DMS 273 treated with DMSO at 0.1 percent for 48 hours (cell line): ENCODE measurements around the gene ZDHHC22.
"Not testable (repeated sequence)": the region's sequence is repeated elsewhere in the genome, so short reads cannot be mapped to it uniquely, and the experiment has no call there.

ENCODE experiments used
- DNase-seq: peaks from one replicate; lab custom pipeline; 2025; lab: John Stamatoyannopoulos, UW

Gene ZDHHC22, protein sequence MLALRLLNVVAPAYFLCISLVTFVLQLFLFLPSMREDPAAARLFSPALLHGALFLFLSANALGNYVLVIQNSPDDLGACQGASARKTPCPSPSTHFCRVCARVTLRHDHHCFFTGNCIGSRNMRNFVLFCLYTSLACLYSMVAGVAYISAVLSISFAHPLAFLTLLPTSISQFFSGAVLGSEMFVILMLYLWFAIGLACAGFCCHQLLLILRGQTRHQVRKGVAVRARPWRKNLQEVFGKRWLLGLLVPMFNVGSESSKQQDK

GRCh38 chr14:77141214-77142004 is at the start of gene ZDHHC22:
ZDHHC22 (minus strand) TSS chr14:77141791; CDS start chr14:77139738, 2,053 bp downstream.
- peak; percentile 76 for DNase-seq

DNA sequence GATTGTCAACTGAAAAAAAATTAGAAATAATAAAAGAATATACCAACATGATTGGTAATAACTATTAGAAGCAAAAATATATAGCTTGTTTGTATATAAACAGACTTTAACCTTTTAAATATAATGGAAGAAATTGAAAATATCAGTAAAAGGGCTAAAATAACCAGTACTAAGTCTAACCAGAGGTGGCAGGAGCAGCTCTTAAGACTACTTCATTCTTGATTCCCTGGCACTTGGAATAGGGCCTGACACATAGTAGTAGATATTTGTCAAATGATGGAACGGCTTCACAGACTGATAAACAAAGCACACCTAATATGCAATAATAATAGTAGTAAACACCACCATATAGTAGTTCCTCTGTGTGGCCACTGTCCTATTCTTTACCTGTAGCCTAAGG is 49.4 kb upstream of the ZDHHC22 start:
- DNase-seq, result no peak

DNA sequence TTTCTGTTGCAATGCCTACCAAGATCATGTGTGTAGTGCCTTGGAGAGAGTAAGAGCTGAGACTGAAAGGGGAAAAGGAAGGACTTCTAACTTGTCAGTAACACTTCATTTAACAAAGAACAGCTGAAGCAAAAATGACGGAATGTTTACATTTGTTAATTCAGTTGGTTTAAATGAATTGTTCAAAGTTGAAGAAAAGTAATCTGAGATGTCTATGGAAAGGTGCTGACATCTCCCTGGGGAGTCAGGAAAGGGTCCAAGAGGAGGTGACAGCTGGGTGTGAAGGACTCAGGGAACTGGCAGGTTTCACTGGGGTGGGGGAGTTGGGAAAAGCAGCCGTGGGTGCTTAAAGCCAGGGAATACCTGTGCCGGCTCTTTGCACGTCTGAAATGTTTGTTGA is 47.9 kb upstream of the ZDHHC22 start:
- no peak for DNase-seq

DNA sequence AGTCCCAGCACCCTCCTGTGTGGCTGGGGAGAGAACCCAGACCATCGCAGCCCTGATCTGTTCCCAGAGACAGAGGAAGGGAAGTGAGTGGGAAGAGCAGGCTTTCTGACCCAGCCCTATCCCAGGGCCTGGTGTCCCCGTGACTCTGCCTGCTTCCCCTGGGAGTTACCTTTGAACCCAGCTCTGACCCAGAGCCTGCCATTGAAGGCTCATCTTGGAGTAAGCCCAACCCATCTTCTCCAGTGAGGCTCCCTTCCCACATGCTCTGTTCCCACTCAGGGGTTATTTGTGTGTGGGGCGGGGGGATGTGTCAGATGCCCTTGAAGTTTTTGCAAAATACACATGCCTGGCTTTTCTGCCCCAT is 46.0 kb upstream of the ZDHHC22 start:
- no peak for DNase-seq

- DNase-seq, result peak; percentile 58
These were observed 45.5 kb upstream of the ZDHHC22 start for GRCh38 chr14:77186911-77187648.

DNA sequence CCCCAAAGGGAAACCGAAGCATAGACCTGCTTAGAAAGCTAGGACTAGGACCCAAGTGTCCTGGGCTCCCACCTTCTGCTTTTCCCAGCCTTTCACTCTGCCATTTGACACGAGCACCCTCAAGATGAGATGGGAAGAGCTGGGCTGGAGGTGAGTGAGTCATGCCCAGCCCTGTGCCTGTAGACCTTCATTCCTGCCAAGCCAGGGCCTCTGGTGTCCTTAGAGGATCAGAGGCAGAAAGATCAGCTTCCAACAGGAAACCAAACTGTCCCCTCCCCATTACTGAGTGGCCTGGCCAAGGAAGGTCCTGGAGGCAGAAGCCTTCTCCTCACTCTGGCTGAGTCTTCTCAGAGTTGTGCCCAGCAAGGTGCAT is 43.5 kb upstream of the ZDHHC22 start:
- DNase-seq, result no peak

DNA sequence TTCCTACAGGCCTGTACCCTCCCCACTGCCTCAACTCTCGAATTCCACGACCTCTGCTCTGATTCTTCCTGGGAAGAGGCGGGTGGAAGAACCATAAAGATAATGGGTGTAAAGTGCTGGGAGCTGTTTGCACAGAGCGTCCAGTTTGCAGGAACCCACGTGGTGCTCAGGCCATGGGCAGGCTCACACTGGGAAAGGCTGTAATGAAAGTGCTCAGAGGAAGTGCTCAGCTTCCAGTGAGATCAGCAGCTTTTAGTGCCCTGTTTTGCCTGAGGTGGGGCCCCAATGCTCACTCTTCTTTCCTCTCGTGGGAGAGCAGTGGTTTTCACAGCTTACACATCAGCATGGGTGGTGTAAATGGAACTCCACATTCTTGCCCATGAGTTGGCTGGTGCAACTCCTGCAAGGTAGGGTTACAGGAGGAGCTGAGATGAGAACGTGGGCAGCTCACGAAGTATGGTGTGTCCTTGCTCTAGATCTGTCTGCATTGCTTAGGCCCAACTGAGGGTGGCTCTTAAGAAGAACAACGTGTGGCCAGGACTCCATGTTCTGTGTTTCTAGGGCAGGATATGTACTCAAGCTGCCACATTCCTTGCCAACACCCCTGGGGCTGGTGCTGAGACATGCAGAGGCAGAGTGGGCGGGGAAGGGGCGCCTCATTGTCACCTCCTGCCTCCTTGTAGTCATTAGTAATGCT is 43.0 kb upstream of the ZDHHC22 start:
- DNase-seq, result no peak

DNA sequence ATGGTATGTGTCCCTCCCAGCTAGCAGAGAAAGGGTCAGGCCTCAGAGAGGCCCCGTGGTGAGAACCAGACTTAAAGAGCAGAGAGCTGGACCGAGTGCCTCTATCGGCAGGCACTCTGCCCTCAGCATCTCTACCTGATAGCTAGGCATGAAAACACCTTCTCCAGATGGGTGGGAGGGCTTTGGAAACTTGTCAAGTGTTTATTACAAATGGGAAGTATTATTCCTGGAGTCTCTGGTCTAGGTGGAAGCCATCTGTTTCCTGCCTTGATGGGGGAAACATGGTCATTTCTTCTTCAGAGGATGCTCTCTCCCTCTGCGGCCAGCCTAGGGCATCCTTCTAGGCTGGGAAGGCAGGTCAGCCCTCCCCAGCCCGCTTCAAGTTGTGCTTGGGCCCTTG is 42.3 kb upstream of the ZDHHC22 start:
- DNase-seq, result peak; percentile 77

GRCh38 chr14:77181603-77182437 is 40.2 kb upstream of the ZDHHC22 start, which contains the start of gene TMEM63C:
TMEM63C (plus strand) TSS chr14:77181798; CDS start chr14:77218814, 37,016 bp downstream.
- DNase-seq, result peak; percentile 97

GRCh38 chr14:77180726-77181602 is 39.4 kb upstream of the ZDHHC22 start:
- no peak for DNase-seq

- DNase-seq, result no peak
These were observed 37.1 kb upstream of the ZDHHC22 start for GRCh38 chr14:77178656-77179055.

DNA sequence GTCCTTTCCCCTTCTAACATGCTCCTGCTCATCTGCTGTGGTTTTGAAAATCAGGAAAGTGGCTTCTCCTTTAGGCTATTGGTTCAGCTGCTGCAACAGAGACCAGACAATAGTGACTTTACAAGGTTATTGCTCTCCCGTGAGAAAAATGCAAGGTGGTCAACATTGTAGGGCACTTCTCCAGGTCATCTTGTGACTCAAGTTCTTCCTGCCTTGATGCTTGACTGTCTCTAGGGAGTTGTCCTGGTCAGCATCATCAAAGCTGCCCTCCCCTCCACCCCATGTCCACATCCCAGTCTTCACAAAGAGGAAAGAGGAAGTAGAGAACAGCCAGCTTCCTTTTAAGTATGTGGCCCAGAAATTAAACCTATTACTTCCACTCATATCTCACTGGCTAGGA is 36.1 kb upstream of the ZDHHC22 start:
- no peak for DNase-seq

GRCh38 chr14:77175843-77176242 is 34.3 kb upstream of the ZDHHC22 start:
- no peak for DNase-seq

DNA sequence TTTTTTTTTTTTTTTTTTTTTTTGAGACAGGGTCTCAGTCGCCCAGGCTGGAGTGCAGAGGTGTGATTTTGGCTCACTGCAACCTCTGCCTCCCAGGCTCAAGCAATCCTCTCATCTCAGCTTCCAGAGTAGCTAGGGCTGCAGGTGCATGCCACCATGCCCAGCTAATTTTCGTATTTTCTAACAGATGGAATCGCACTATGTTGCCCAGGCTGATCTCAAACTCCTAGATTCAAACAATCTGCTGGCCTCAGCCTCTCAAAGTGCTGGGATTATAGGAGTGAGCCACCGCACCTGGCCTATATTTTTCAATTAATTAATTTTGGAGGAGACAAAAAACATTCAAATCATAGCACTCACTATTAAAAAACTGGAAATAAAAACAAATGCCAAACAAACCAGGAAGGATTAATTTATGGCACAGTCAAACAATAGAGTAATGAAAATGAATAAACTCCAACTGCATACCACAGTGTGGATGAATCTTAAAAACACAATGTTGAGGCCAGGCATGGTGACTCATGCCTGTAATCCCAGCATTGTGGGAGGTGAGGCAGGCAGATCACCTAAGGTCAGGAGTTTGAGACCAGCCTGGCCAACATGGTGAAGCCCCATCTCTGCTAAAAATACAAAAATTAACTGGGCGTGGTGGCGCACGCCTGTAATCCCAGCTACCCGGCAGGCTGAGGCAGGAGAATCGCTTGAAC is 32.5 kb upstream of the ZDHHC22 start:
- DNase-seq, result not testable (repeated sequence)

- no peak for DNase-seq
These were observed 31.3 kb upstream of the ZDHHC22 start for GRCh38 chr14:77172916-77173315.

DNA sequence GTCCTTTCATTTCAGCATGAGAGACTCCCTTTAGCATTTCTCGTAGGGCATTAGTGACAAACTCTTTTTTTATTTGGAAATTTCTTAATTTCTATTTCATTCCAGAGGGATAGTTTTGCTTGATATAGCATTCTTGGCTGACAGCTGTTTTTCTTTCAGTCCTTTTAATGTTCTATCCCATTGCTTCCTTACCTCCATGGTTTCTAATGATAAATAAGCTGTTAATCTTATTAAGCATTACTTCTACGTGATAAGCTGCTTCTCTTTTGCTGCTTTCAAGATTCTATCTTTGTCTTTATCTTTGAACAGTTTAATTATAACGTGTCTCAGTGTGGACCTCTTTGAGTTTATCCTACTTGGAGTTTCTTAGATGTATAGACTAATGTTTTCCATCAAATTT is 28.5 kb upstream of the ZDHHC22 start:
- DNase-seq, result no peak

DNA sequence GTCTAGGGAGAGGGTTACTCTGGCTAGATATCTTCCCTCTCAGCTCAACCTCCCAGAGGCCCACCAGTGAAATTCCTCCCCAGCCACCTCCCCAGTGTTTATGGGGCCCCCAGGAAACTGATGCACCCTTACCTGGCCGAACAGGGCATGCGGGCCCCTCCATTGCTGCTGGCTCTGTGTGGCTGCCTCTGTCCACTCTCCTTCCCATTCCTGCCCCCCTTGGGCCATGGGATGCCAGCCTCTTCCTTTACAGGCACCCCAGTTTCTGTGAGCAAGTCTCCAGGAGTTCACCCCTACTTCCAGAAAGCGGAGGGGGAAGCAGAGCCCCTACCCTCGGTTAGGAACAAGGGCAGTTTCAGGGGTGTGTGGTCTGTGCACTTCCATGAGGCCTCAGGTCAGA is 19.4 kb upstream of the ZDHHC22 start:
- no peak for DNase-seq

DNA sequence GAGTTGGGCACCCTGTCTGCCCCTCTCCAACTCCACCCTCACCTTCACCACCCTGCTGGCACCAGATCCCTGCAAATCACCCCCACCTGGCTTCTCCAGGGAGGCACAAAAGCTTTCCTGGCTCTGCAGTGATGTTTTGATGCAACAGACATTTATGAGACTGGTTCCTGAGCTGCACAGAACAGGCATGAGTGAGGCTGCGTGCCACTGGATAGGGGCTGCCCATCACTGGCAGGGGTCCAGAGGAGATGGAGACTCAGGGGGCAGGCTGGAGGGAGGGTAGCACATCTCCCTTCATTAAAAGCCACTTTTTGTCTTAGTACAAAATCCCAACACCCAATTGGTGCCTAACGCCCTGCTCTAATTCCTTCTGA is 17.3 kb upstream of the ZDHHC22 start:
- DNase-seq, result no peak

GRCh38 chr14:77158175-77158881 is 16.7 kb upstream of the ZDHHC22 start:
- peak; percentile 39 for DNase-seq
